GM18508 (cell line): Measurements from ENCODE around the gene PRDM1.
A peak's percentile ranks its signal among the peaks of the same experiment; 100 is the strongest.

Source experiments
- ATAC-seq: cut with Tn5 transposase; IDR thresholded peaks from one replicate; pipeline ENCODE4 v1.9.1; 2021; ENCODE audit warnings: moderate number of reproducible peaks; ENCODE audit not compliant: insufficient read depth, unreplicated experiment

Gene PRDM1

GRCh38 chr6:106113256-106113959, 27.3 kb downstream of the PRDM1 start:
- ATAC-seq = no peak

- peak; percentile 68 for ATAC-seq
These were observed 28.4 kb downstream of the PRDM1 start for GRCh38 chr6:106114492-106114891.

- ATAC-seq = no peak
These were observed 29.1 kb downstream of the PRDM1 start for GRCh38 chr6:106115286-106115685.

GRCh38 chr6:106116125-106116832, 30.1 kb downstream of the PRDM1 start:
- no peak for ATAC-seq

- no peak for ATAC-seq
These were observed 31.4 kb downstream of the PRDM1 start for GRCh38 chr6:106117579-106117978.

GRCh38 chr6:106118835-106119431, 32.8 kb downstream of the PRDM1 start:
- no peak for ATAC-seq

GRCh38 chr6:106119546-106119945, 33.4 kb downstream of the PRDM1 start:
- ATAC-seq = no peak

GRCh38 chr6:106120006-106120405, 33.9 kb downstream of the PRDM1 start:
- ATAC-seq = no peak

GRCh38 chr6:106120406-106120805, 34.3 kb downstream of the PRDM1 start:
- ATAC-seq = no peak

- no peak for ATAC-seq
These were observed 36.3 kb downstream of the PRDM1 start for GRCh38 chr6:106122306-106122918.

GRCh38 chr6:106122938-106123656, 37.0 kb downstream of the PRDM1 start:
- no peak for ATAC-seq

GRCh38 chr6:106124015-106124414, 37.9 kb downstream of the PRDM1 start:
- ATAC-seq = no peak

- no peak for ATAC-seq
These were observed 38.6 kb downstream of the PRDM1 start for GRCh38 chr6:106124437-106125430.

- peak; percentile 47 for ATAC-seq
These were observed 39.8 kb downstream of the PRDM1 start for GRCh38 chr6:106125925-106126435.

GRCh38 chr6:106126482-106126881, 40.3 kb downstream of the PRDM1 start:
- no peak for ATAC-seq

GRCh38 chr6:106128981-106129781, 43.0 kb downstream of the PRDM1 start:
- ATAC-seq = no peak

- no peak for ATAC-seq
These were observed 46.1 kb downstream of the PRDM1 start for GRCh38 chr6:106132153-106132698.

- no peak for ATAC-seq
These were observed 46.9 kb downstream of the PRDM1 start for GRCh38 chr6:106133040-106133439.
